Right atrium auricular region (tissue), 2 donors: ENCODE data around the gene UFSP1. TPM values are rescaled to one million over a fixed set of nuclear protein-coding genes. Genes with fewer than 3 reads are reported as not detected.

Experiments used
- DNase-seq: peaks from one replicate; pipeline ENCODE4 v3.0.0-alpha.2; 2019; ENCODE audit warnings: low spot score
- H3K27ac ChIP-seq, 2 donors: fragments of 200-600 bp; sonication (generic); 1 replicate in 1 of 2; 2 replicates in 1 of 2; pipeline ENCODE4 v1.5.1; 2016 to 2019
- H3K27me3 ChIP-seq, 2 donors: fragments of 200-600 bp; sonication (generic); one replicate each; pipeline versions ENCODE4 v1.5.1 to v1.6.0; 2017 to 2019
- H3K36me3 ChIP-seq: fragments of 200-600 bp; sonication (generic); one replicate; pipeline ENCODE4 v1.5.1; 2016
- H3K4me1 ChIP-seq, 2 donors: fragments of 200-600 bp; sonication (generic); one replicate each; pipeline versions ENCODE4 v1.5.1 to v1.6.0; 2017 to 2019
- H3K4me3 ChIP-seq, 2 donors: fragments of 200-600 bp; sonication (generic); 1 replicate in 1 of 2; 2 replicates in 1 of 2; pipeline ENCODE4 v1.5.1; 2017 to 2019; ENCODE audit warnings: mild to moderate bottlenecking in 1 of 2, moderate library complexity in 1 of 2
- H3K9me3 ChIP-seq, 2 donors: fragments of 200-600 bp; sonication (generic); one replicate each; pipeline ENCODE4 v1.5.1; 2019
- total RNA-seq, 2 donors: library from RNA; depleted of rRNA; stranded (reverse); fragments of >200 nt; gene quantifications; one replicate each; pipeline ENCODE4 v1.1.0, GENCODE V29; 2016
- TF ChIP-seq, protein P1 (sequence below), 2 donors: fragments of 200-600 bp; sonication (generic); IDR thresholded peaks; one replicate each; pipeline ENCODE4 v1.5.1; 2019; ENCODE audit warnings: antibody characterized with exemption in 2 of 2

Gene UFSP1
- total RNA-seq, 2 donors from 2014 or later: 3.0 to 3.7 TPM

DNA sequence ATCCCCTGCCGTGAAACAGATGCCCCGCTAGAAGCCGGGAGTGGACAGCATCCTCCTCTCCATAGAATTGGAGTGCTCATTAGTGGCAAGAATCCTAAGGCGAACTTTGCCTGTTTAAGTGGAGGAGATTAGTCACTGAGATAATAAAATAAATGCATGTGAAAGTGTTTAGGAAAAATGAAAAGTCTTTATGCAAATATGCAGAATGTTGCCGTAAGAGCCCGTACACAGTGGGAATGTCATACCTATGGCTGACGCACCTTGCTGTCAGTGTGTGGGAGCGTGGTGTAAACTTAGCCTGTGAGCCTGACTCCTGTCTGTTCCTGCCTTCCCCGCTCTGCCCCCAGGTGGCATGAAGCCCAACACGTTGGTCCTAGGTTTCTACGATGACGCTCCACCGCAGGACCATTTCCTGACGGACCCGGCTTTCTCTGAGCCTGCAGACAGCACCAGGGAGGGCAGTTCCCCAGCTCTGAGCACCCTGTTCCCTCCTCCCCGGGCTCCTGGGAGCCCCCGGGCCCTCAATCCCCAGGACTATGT, 24.1 kb downstream of the UFSP1 start:
- TF ChIP-seq, protein P1, sequence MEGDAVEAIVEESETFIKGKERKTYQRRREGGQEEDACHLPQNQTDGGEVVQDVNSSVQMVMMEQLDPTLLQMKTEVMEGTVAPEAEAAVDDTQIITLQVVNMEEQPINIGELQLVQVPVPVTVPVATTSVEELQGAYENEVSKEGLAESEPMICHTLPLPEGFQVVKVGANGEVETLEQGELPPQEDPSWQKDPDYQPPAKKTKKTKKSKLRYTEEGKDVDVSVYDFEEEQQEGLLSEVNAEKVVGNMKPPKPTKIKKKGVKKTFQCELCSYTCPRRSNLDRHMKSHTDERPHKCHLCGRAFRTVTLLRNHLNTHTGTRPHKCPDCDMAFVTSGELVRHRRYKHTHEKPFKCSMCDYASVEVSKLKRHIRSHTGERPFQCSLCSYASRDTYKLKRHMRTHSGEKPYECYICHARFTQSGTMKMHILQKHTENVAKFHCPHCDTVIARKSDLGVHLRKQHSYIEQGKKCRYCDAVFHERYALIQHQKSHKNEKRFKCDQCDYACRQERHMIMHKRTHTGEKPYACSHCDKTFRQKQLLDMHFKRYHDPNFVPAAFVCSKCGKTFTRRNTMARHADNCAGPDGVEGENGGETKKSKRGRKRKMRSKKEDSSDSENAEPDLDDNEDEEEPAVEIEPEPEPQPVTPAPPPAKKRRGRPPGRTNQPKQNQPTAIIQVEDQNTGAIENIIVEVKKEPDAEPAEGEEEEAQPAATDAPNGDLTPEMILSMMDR (IDR thresholded peaks at IDR 0.05): no peak
- Histone ChIP-seq H3K27ac (peak overlapping the region; percentile 94 to 98), H3K36me3 (peaks cover 4% of the 10 kb centered on the region), H3K9me3 (no peaks in the 10 kb centered on the region), H3K4me1 (peaks cover 0 to 44% of the 10 kb centered on the region in 2 donors), H3K4me3 (no peak overlapping the region), H3K27me3 (no peaks in the 10 kb centered on the region)
- no peak for DNase-seq

DNA sequence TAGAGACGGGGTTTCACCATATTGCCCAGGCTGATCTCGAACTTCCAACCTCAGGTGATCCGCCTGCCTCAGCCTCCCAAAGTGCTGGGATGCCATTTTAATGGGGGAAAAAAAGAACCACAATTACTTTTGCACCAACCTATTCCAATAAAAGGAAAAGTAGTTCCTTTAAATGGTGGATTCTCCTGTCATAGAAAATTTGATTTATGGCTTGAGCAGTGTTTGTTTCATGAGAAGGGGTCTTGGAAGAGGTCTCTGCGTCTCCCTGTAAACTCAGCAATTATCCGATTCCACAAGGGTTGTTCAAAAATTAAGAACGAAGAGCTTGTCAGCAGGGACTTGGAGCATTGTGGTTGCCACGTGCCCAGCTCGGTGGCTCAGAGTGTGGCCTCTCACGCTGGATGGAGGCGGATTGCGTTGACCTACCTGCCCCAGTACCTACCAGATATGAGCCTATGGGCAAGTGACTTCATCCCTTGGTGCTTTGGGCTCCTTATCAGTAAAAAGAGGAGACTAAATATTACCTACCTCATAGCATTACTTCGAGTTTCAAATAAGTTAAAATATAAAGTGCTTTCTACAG, 25.2 kb downstream of the UFSP1 start:
- Histone ChIP-seq H3K9me3 (no peaks in the 10 kb centered on the region), H3K4me1 (peaks cover 0 to 44% of the 10 kb centered on the region in 2 donors), H3K27ac (no peak overlapping the region), H3K36me3 (no peaks in the 10 kb centered on the region), H3K4me3 (no peak overlapping the region), H3K27me3 (no peaks in the 10 kb centered on the region)
- TF ChIP-seq, protein P1 (IDR thresholded peaks at IDR 0.05): no peak
- no peak for DNase-seq

- Histone ChIP-seq H3K27me3 (no peaks in the 10 kb centered on the region), H3K4me1 (peaks cover 0 to 36% of the 10 kb centered on the region in 2 donors), H3K27ac (no peak overlapping the region), H3K36me3 (no peaks in the 10 kb centered on the region), H3K4me3 (no peak overlapping the region), H3K9me3 (no peaks in the 10 kb centered on the region)
- TF ChIP-seq, protein P1 (IDR thresholded peaks at IDR 0.05): no peak
- DNase-seq: no peak
Observed at GRCh38 chr7:100863406-100863950, 26.0 kb downstream of the UFSP1 start.

GRCh38 chr7:100861616-100861985, 27.9 kb downstream of the UFSP1 start:
- Histone ChIP-seq H3K4me1 (peaks cover 0 to 22% of the 10 kb centered on the region in 2 donors), H3K4me3 (no peak overlapping the region), H3K9me3 (no peaks in the 10 kb centered on the region), H3K36me3 (no peaks in the 10 kb centered on the region), H3K27me3 (no peaks in the 10 kb centered on the region), H3K27ac (no peak overlapping the region)
- DNase-seq: no peak
- TF ChIP-seq, protein P1 (IDR thresholded peaks at IDR 0.05): no peak

GRCh38 chr7:100860702-100861615, 28.6 kb downstream of the UFSP1 start:
- TF ChIP-seq, protein P1 (IDR thresholded peaks at IDR 0.05): no peak
- Histone ChIP-seq H3K9me3 (no peaks in the 10 kb centered on the region), H3K36me3 (no peaks in the 10 kb centered on the region), H3K4me1 (peaks cover 0 to 15% of the 10 kb centered on the region in 2 donors), H3K4me3 (no peak overlapping the region), H3K27ac (no peak overlapping the region), H3K27me3 (no peaks in the 10 kb centered on the region)
- DNase-seq: no peak
